Keratinocyte (primary cell): ENCODE measurements around the gene EPOP.

ENCODE experiments used
- EZH2 ChIP-seq: IDR thresholded peaks from one replicate; pipeline ENCODE4 v1.6.1; 2012; ENCODE audit warnings: inconsistent platforms, mild to moderate bottlenecking, low read length, moderate library complexity
- TF ChIP-seq, protein P1 (sequence below), 3 experiments: IDR thresholded peaks in 1 of 3; conservative IDR thresholded peaks in 1 of 3; optimal IDR thresholded peaks in 1 of 3; 2 replicates in 2 of 3; 3 replicates in 1 of 3; pipeline versions ENCODE3 to v1.5.1; 2011; ENCODE audit warnings: low read length in 3 of 3, mild to moderate bottlenecking in 3 of 3, moderate library complexity in 2 of 3, control low read depth in 1 of 3, inconsistent platforms in 1 of 3; ENCODE audit not compliant: insufficient read depth in 2 of 3; ENCODE audit errors: extremely low read depth in 1 of 3

DNA sequence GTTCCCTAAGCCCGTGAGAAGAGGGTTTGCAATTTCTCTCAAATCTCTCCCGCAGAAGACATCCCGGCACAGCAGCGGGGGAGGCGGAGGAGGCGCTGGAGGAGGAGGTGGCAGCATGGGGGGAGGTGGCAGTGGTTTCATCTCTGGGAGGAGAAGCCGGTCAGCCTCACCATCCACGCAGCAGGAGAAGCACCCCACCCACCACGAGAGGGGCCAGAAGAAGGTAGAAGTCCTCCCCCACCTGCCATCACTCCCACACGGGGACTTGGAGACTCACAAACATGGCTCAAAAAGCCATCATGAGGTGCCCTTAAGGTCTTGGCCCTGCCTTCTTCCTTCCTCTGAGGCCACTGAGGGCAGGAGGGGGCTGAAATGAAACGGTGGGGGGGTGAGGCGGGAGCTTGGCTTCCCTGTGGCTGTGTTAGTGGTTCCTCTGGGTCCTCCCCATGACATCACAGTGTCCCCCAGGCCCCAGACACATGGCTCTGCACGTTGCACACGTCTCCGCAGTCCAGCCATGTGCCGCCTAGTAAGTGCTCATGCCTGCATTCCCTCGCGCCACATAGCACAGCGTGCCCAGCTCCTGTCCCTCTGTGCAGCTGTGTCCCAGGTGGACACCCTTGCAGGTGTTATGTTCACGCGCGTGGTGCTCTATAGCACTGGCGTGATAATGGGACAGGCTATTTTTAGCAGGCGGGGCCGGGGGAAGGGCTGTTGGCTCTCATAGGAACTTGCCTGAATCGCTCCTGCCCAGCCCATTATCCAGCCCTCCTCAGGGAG, 37.2 kb upstream of the EPOP start:
- TF ChIP-seq, protein P1, sequence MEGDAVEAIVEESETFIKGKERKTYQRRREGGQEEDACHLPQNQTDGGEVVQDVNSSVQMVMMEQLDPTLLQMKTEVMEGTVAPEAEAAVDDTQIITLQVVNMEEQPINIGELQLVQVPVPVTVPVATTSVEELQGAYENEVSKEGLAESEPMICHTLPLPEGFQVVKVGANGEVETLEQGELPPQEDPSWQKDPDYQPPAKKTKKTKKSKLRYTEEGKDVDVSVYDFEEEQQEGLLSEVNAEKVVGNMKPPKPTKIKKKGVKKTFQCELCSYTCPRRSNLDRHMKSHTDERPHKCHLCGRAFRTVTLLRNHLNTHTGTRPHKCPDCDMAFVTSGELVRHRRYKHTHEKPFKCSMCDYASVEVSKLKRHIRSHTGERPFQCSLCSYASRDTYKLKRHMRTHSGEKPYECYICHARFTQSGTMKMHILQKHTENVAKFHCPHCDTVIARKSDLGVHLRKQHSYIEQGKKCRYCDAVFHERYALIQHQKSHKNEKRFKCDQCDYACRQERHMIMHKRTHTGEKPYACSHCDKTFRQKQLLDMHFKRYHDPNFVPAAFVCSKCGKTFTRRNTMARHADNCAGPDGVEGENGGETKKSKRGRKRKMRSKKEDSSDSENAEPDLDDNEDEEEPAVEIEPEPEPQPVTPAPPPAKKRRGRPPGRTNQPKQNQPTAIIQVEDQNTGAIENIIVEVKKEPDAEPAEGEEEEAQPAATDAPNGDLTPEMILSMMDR (optimal IDR thresholded peaks at IDR 0.05 in 1 of 3, IDR thresholded peaks at IDR 0.05 in 1 of 3, conservative IDR thresholded peaks at IDR 0.05 in 1 of 3; ENCODE audit: extremely low read depth in 1 of 3, insufficient read depth in 2 of 3, low read length in 3 of 3), result no peak
- TF ChIP-seq EZH2, result no peak
